H9 (cell line): ENCODE data around the gene SYCE3. TPM values are rescaled to one million over a fixed set of nuclear protein-coding genes. Genes with fewer than 3 reads are reported as not detected.

Source experiments
- DNase-seq: peaks from one replicate; pipeline ENCODE4 v3.0.0-alpha.2; 2017
- H2AFZ ChIP-seq: one replicate; pipeline ENCODE4 v1.6.1; 2013; ENCODE audit warnings: mild to moderate bottlenecking, low read length, control low read depth, moderate library complexity
- H2AK5ac ChIP-seq: 2 replicates; pipeline ENCODE4 v1.6.1; 2013; ENCODE audit warnings: low read length, control low read depth, mixed read lengths; ENCODE audit not compliant: insufficient read length
- H2BK120ac ChIP-seq: one replicate; pipeline ENCODE4 v1.6.1; 2013; ENCODE audit warnings: low read depth, mild to moderate bottlenecking, low read length, control low read depth, inconsistent platforms; ENCODE audit not compliant: poor library complexity, severe bottlenecking
- H2BK12ac ChIP-seq: 2 replicates; pipeline ENCODE4 v1.6.1; 2013; ENCODE audit warnings: low read length, control low read depth, mixed read lengths, low read depth; ENCODE audit not compliant: insufficient read length
- H2BK15ac ChIP-seq: 2 replicates; pipeline ENCODE4 v1.6.1; 2013; ENCODE audit warnings: low read depth, low read length, control low read depth
- H2BK20ac ChIP-seq: one replicate; pipeline ENCODE4 v1.6.1; 2013; ENCODE audit warnings: low read depth, mild to moderate bottlenecking, low read length, control low read depth, inconsistent platforms; ENCODE audit not compliant: poor library complexity, severe bottlenecking
- H2BK5ac ChIP-seq: 2 replicates; pipeline ENCODE4 v1.6.1; 2013; ENCODE audit warnings: low read length, control low read depth, mixed read lengths; ENCODE audit not compliant: insufficient read length
- H3K14ac ChIP-seq: 2 replicates; pipeline ENCODE4 v1.6.1; 2013; ENCODE audit warnings: low read length, control low read depth; ENCODE audit not compliant: insufficient read depth
- H3K18ac ChIP-seq: 2 replicates; pipeline ENCODE4 v1.6.1; 2013; ENCODE audit warnings: low read depth, mild to moderate bottlenecking, mixed read lengths, low read length, control low read depth; ENCODE audit not compliant: insufficient read length
- H3K23ac ChIP-seq: 2 replicates; pipeline ENCODE4 v1.6.1; 2013; ENCODE audit warnings: low read length, control low read depth, mixed read lengths, low read depth; ENCODE audit not compliant: insufficient read length
- H3K23me2 ChIP-seq: 2 replicates; pipeline ENCODE4 v1.6.1; 2013; ENCODE audit warnings: low read depth, mild to moderate bottlenecking, mixed read lengths, low read length, control low read depth; ENCODE audit not compliant: insufficient read length, poor library complexity, severe bottlenecking
- H3K27ac ChIP-seq: 2 replicates; pipeline ENCODE4 v1.5.1; 2013; ENCODE audit warnings: low read length, control low read depth, mixed read lengths, low read depth; ENCODE audit not compliant: insufficient read length
- H3K27me3 ChIP-seq: 2 replicates; pipeline ENCODE4 v1.6.1; 2013; ENCODE audit warnings: low read length, control low read depth, inconsistent platforms; ENCODE audit not compliant: insufficient read depth
- H3K4ac ChIP-seq: 2 replicates; pipeline ENCODE4 v1.6.1; 2013; ENCODE audit warnings: low read depth, mild to moderate bottlenecking, control low read depth, inconsistent platforms, low read length, moderate library complexity
- H3K4me1 ChIP-seq: 2 replicates; pipeline ENCODE4 v1.6.1; 2013; ENCODE audit warnings: low read length, control low read depth, inconsistent platforms; ENCODE audit not compliant: insufficient read depth
- H3K4me2 ChIP-seq: 2 replicates; pipeline ENCODE4 v1.6.1; 2013; ENCODE audit warnings: low read length, control low read depth, mixed read lengths; ENCODE audit not compliant: insufficient read length, insufficient read depth
- H3K56ac ChIP-seq: 2 replicates; pipeline ENCODE4 v1.6.1; 2013; ENCODE audit warnings: low read depth, mild to moderate bottlenecking, mixed read lengths, low read length, control low read depth; ENCODE audit not compliant: insufficient read length
- H3K79me1 ChIP-seq: 2 replicates; pipeline ENCODE4 v1.6.1; 2013; ENCODE audit warnings: low read depth, mild to moderate bottlenecking, moderate library complexity, low read length, control low read depth, inconsistent platforms; ENCODE audit not compliant: insufficient read depth, poor library complexity, severe bottlenecking
- H3K79me2 ChIP-seq: 2 replicates; pipeline ENCODE4 v1.6.1; 2013; ENCODE audit warnings: low read length, control low read depth, inconsistent platforms; ENCODE audit not compliant: insufficient read depth
- H3K9ac ChIP-seq: 2 replicates; pipeline ENCODE4 v1.6.1; 2013; ENCODE audit warnings: low read length, control low read depth, mixed read lengths; ENCODE audit not compliant: insufficient read length; ENCODE audit errors: extremely low read depth
- H3K9me3 ChIP-seq: one replicate; pipeline ENCODE4 v1.6.1; 2013; ENCODE audit warnings: low read depth, low read length, inconsistent platforms; ENCODE audit not compliant: control insufficient read depth
- H3T11ph ChIP-seq: one replicate; pipeline ENCODE4 v1.6.1; 2013; ENCODE audit warnings: mild to moderate bottlenecking, low read length, control low read depth, inconsistent platforms
- H4K20me1 ChIP-seq: one replicate; pipeline ENCODE4 v1.6.1; 2013; ENCODE audit not compliant: control insufficient read depth, insufficient read length, insufficient read depth
- H4K5ac ChIP-seq: 2 replicates; pipeline ENCODE4 v1.6.1; 2013; ENCODE audit warnings: low read depth, mild to moderate bottlenecking, mixed read lengths, low read length, control low read depth; ENCODE audit not compliant: insufficient read length
- H4K8ac ChIP-seq: replicated peaks from 2 replicates; pipeline ENCODE4 v1.6.1; 2013; ENCODE audit warnings: low read length, control low read depth, mixed read lengths, low read depth; ENCODE audit not compliant: insufficient read length
- H4K91ac ChIP-seq: 2 replicates; pipeline ENCODE4 v1.6.1; 2013; ENCODE audit warnings: low read depth, mild to moderate bottlenecking, moderate library complexity, mixed read lengths, low read length, control low read depth; ENCODE audit not compliant: insufficient read length
- H3K27ac Mint-ChIP-seq, 3 experiments: 2 replicates in 2 of 3; 3 replicates in 1 of 3; pipeline ENCODE4 v1.8.0; 2020 to 2021; ENCODE audit warnings: mixed read lengths in 3 of 3, mild to moderate bottlenecking in 1 of 3, moderate library complexity in 1 of 3
- H3K27me3 Mint-ChIP-seq: 2 replicates; pipeline ENCODE4 v1.8.0; 2021; ENCODE audit warnings: low read depth, mild to moderate bottlenecking, moderate library complexity, mixed read lengths
- H3K36me3 Mint-ChIP-seq, 3 experiments: 2 replicates in 2 of 3; 3 replicates in 1 of 3; pipeline ENCODE4 v1.8.0; 2020 to 2021; ENCODE audit warnings: low read depth in 3 of 3, mixed read lengths in 3 of 3; ENCODE audit not compliant: insufficient read depth in 1 of 3
- H3K4me1 Mint-ChIP-seq, 2 experiments: 2 replicates each; pipeline ENCODE4 v1.8.0; 2020; ENCODE audit warnings: mixed read lengths in 2 of 2
- H3K4me3 Mint-ChIP-seq, 2 experiments: 2 replicates in 1 of 2; 3 replicates in 1 of 2; pipeline ENCODE4 v1.8.0; 2020 to 2021; ENCODE audit warnings: mild to moderate bottlenecking in 2 of 2, mixed read lengths in 2 of 2, moderate library complexity in 1 of 2
- H3K9me3 Mint-ChIP-seq, 2 experiments: 2 replicates in 1 of 2; 3 replicates in 1 of 2; pipeline ENCODE4 v1.8.0; 2020; ENCODE audit warnings: mild to moderate bottlenecking in 2 of 2, mixed read lengths in 2 of 2, moderate library complexity in 1 of 2
- CTCF ChIP-seq: fragments of 200-600 bp; sonication (generic); conservative IDR thresholded peaks from 3 replicates; pipeline ENCODE4 v1.8.0; 2021; ENCODE audit warnings: antibody characterized with exemption, mild to moderate bottlenecking
- WGBS: extraction: QIAGEN DNeasy Blood & Tissue Kit; methylation state at CpG from one replicate; pipeline ENCODE4 v1.1.7; 2013; ENCODE audit warnings: missing lambda C conversion rate, low lambda C conversion rate, mixed read lengths; ENCODE audit not compliant: insufficient read length; ENCODE audit errors: extremely low coverage; 5-methylcytosine and 5-hydroxymethylcytosine counted together
- total RNA-seq: library from RNA; stranded (reverse); gene quantifications from 2 replicates; pipeline ENCODE4 v1.2.1, GENCODE V29; 2021

SYCE3 gene
- total RNA-seq, 1 experiment from 2014 or later, result 0.85 TPM

GRCh38 chr22:50600538-50600937 lies 37.8 kb upstream of the SYCE3 start, which contains the start of gene MAPK8IP2:
Gene MAPK8IP2, plus strand, starts transcription at chr22:50600793. Its CDS starts 26 bp downstream, at chr22:50600819.
- Histone ChIP-seq H2BK120ac (no peak within 1 kb of the TSS), H4K5ac (no peak within 1 kb of the TSS), H3K27ac (no peak within 1 kb of the TSS), H2BK20ac (no peak within 1 kb of the TSS), H3K18ac (no peak within 1 kb of the TSS), H3K23ac (no peak within 1 kb of the TSS), H4K91ac (no peak within 1 kb of the TSS), H3K79me2 (no peaks in the 10 kb centered on the region), H2AFZ (no peak within 1 kb of the TSS), H2AK5ac (no peak within 1 kb of the TSS), H3T11ph (no peak within 1 kb of the TSS), H4K8ac (no peak within 1 kb of the TSS), H2BK15ac (no peak within 1 kb of the TSS), H3K9ac (no peak within 1 kb of the TSS), H3K9me3 (no peaks in the 10 kb centered on the region), H3K4me1 (no peaks in the 10 kb centered on the region; the same call in 1 of the 2 replicates), H3K27me3 (peaks cover 4% of the 10 kb centered on the region; the same call in 1 of the 2 replicates), H4K20me1 (no peaks in the 10 kb centered on the region), H3K4ac (no peak within 1 kb of the TSS), H2BK5ac (no peak within 1 kb of the TSS), H3K23me2 (peaks cover 3% of the 10 kb centered on the region), H3K79me1 (no peaks in the 10 kb centered on the region), H2BK12ac (no peak within 1 kb of the TSS), H3K4me2 (peak within 1 kb of the TSS; percentile 47), H3K14ac (no peak within 1 kb of the TSS; the same call in 1 of the 2 replicates), H3K56ac (no peak within 1 kb of the TSS)
- Mint-ChIP-seq H3K9me3 (no peaks in the 10 kb centered on the region; a peak in 1 of 5 replicates), H3K27ac (no peak within 1 kb of the TSS; a peak in 1 of 7 replicates), H3K36me3 (no peaks in the 10 kb centered on the region), H3K27me3 (peaks cover 58% of the 10 kb centered on the region), H3K4me1 (peaks cover 13 to 14% of the 10 kb centered on the region in 2 experiments), H3K4me3 (peak within 1 kb of the TSS; percentile 57 to 82)
- TF ChIP-seq CTCF, result no peak
- no peak for DNase-seq
- WGBS, result no CpG with 5 or more reads among the region's 61 CpGs
